Measurements from ENCODE around the gene AADACL4. TPM values are rescaled to one million over a fixed set of nuclear protein-coding genes. Genes with fewer than 3 reads are reported as not detected.
"Not testable (repeated sequence)": the region's sequence is repeated elsewhere in the genome, so short reads cannot be mapped to it uniquely, and the experiment has no call there.

Gene AADACL4
- polyA plus RNA-seq, 3 donors: 1.2 TPM; not detected in 2

GRCh38 chr1:12644829-12645228 lies 944 bp downstream of the AADACL4 start:
- H3K27ac ChIP-seq (ENCODE audit: low read depth, low read length): no peak overlapping the region
- 85 to 92% (median 89%) methylated on average over 2 of the region's 2 CpGs for WGBS, 3 donors

DNA sequence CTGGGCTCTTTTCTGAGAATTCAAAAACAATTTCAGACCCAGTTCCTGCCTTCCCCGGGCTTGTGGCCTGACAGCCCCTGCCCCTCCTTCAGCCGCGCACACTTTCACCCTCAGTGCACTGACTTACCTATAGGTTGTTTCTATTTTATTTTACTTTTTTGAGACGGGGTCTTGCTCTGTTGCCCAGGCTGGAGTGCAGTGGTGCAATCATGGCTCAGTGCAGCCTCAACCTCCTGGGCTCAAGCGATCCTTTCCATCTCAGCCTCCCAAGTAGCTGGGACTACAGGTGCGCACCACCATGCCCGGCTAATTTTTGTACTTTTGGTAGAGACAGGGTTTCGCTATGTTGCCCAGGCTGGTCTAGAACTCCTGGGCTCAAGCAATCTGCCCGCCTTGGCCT lies 1.5 kb downstream of the AADACL4 start:
- H3K27ac ChIP-seq (ENCODE audit: low read depth, low read length): not testable (repeated sequence)
- WGBS, 3 donors: 92 to 96% (median 93%) methylated on average over 9 of the region's 9 CpGs

- no peak overlapping the region for H3K27ac ChIP-seq (ENCODE audit: low read depth, low read length)
- WGBS, 3 donors: 85 to 90% (median 86%) methylated on average over 7 of the region's 7 CpGs
Measured at GRCh38 chr1:12648741-12649140, 4.9 kb downstream of the AADACL4 start.

GRCh38 chr1:12649971-12650421 lies 6.1 kb downstream of the AADACL4 start:
- no peak overlapping the region for H3K27ac ChIP-seq (ENCODE audit: low read depth, low read length)
- 44 to 57% (median 48%) methylated on average over 5 of the region's 5 CpGs for WGBS, 3 donors

GRCh38 chr1:12654004-12654567 lies 10.2 kb downstream of the AADACL4 start:
- H3K27ac ChIP-seq (ENCODE audit: low read depth, low read length): no peak overlapping the region
- 70 to 86% (median 85%) methylated on average over 4 of the region's 4 CpGs for WGBS, 3 donors

DNA sequence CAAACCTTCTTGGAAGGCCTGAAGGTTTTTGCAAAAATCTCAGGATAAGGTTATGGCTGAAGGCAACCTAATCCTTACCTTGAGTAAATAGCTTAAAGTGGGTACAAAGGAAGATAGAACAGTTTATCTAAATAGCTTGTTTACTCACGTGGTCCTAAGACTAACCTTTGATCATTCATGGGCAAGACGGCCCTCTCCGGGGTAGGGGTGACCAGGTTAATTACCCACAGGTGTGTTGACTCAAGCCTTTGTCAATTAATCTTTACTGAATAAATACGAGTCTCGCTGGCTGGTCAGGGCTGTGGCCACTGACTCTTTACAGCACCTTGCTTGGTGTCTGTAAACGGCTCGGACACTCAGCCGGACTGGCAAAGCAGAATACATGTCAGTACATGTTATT lies 10.8 kb downstream of the AADACL4 start:
- 44 to 91% (median 83%) methylated on average over 8 of the region's 8 CpGs for WGBS, 3 donors
- no peak overlapping the region for H3K27ac ChIP-seq (ENCODE audit: low read depth, low read length)

GRCh38 chr1:12656575-12656974 lies 12.7 kb downstream of the AADACL4 start:
- H3K27ac ChIP-seq (ENCODE audit: low read depth, low read length): no peak overlapping the region
- WGBS, 3 donors: 89 to 96% (median 90%) methylated on average over 4 of the region's 4 CpGs

GRCh38 chr1:12657060-12657884 lies 13.4 kb downstream of the AADACL4 start:
- H3K27ac ChIP-seq (ENCODE audit: low read depth, low read length): no peak overlapping the region
- WGBS, 3 donors: 92 to 94% (median 92%) methylated on average over 13 of the region's 13 CpGs

DNA sequence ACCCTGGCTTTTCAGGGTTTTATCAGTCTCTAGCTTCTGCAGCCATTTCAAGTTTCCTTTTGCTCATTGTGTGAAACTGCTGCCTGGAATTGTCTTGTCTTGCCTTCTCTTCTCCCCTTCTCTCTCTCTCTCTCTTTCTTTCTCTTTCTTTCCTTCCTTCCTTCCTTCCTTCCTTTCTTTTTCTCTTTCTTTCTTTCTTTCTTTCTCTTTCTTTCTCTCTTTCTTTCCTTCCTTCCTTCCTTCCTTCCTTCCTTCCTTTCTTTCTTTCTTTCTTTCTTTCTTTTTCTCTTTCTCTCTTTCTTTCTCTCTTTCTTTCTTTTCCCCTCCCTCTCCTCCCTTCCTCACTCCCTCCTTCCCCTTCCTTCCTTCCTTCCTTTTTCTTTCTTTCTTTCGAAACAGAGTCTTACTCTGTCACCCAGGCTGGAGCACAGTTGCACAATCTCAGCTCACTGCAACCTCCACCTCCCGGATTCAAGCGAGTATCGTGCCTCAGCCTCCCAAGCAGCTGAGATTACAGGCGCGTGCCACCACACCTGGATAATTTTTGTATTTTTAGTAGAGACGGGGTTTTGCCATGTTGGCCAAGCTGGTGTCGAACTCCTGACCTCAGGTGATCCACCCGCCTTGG lies 14.1 kb downstream of the AADACL4 start:
- WGBS, 3 donors: 72 to 87% (median 77%) methylated on average over 9 of the region's 9 CpGs
- not testable (repeated sequence) for H3K27ac ChIP-seq (ENCODE audit: low read depth, low read length)

DNA sequence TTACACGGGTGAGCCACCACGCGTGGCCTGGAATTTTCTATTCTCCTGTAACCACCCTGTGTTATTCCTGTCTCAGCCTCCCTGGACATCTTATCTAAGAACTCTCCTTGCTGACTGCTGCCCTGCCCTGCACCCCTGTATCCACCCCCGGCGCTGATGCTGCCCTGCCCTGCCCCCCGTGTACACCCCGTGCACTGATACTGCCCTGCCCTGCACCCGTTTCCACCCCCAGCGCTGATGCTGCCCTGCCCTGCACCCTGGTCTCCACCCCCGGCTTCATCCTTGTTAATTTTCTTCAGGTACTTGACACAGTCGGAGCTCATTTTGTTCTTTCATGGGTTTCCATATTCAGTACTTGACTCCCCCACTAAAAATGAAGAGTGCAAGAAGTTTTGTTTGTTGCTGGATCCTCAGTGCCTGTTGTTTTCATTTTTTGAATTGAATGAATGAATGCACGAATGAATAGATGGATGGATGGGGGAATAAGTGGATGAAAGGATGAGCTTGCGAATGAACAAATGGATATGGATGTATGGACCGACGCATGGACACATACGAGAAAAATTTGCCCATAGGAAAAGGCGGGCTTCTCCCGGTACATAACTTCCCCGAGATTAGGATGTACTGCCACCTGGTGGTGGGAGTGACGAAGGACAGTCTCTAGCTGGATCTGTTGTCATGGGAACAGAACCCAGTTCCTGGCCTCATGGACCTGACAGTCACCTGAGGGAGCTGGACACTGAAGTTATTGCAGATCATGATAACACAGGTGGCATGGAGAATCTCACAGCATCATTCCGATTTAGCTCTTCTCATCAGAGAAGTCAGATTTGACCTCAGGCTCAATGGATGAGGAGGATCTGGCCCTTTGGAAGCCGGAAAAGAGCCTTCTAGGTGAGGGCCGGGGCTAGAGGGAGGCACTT lies 14.9 kb downstream of the AADACL4 start:
- WGBS, 3 donors: 41 to 44% (median 42%) methylated on average over 23 of the region's 23 CpGs
- H3K27ac ChIP-seq (ENCODE audit: low read depth, low read length): no peak overlapping the region

GRCh38 chr1:12661606-12662219 lies 17.8 kb downstream of the AADACL4 start:
- no peak overlapping the region for H3K27ac ChIP-seq (ENCODE audit: low read depth, low read length)
- WGBS, 3 donors: 83 to 86% (median 86%) methylated on average over 6 of the region's 6 CpGs

DNA sequence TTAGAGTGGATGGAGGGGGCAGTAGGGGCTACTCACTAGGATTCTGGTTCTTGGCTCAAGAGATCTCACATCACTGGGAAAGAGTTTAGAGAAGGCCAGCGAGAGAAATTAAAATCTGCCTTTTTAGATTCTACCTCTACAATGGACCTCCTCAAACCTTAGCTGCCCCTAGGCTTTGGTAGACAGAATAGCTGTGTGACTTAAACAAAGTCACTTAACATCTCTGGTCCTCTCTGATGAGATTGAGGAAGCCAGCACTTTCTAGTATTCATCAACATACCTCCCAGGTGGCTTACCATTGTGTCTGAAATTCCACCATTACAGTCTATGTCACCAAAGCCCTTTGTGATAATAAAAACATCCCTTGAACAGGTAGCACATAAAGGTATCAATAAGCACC lies 18.7 kb downstream of the AADACL4 start:
- 89 to 100% (median 100%) methylated on average over 1 of the region's 1 CpG for WGBS, 3 donors
- H3K27ac ChIP-seq (ENCODE audit: low read depth, low read length): no peak overlapping the region

DNA sequence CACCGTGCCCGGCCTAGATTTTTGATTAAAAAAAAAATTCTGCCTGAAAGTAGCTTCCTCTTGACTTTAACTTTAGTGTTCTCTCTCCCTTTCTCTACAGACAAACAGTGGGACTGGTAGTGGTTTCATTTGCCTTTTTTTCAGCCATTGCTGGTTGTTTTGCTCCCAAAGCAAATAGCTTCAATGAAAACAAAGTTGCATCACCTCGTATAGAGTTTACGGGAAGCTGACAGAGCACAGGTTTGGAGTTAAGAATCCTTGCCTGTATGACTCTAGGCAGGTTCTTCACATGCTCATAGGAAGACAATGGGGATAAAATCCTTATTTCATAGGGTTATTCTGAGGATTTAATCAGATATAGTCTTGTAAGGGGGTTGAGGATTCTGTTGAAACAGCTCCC lies 21.6 kb downstream of the AADACL4 start:
- 67 to 86% (median 76%) methylated on average over 4 of the region's 4 CpGs for WGBS, 3 donors

GRCh38 chr1:12666141-12666735 lies 22.4 kb downstream of the AADACL4 start:
- WGBS, 3 donors: 82 to 87% (median 86%) methylated on average over 15 of the region's 15 CpGs
- no peak overlapping the region for H3K27ac ChIP-seq (ENCODE audit: low read depth, low read length)

More for the DNA sequence above, 21.6 kb downstream of the AADACL4 start:
- H3K27ac ChIP-seq (ENCODE audit: low read depth, low read length): no peak overlapping the region

DNA sequence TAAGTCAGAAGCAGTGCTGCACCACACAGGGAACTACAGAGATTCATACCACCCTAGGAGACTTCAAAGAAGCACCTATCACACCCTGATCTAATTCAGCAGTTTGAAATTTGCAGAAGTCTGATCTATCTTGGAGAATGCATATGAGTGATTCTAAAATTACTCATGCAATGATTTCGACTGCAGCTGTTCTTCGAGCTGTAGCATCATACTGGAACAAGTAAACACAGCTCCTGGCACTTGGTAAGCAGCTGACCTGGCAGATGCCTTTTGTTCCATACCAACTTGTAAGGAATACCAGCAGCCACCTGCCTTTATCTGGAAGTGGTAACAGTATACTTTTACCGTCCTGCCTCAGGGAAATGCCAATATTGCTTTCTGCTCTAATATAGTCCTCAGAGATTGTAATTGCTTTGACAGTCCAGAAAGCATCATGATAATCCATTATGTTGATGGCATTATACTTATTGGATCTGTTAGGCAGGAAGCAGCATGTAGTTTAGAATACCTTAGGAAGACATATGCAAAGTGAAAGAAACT lies 25.7 kb downstream of the AADACL4 start:
- WGBS, 3 donors: 60 to 86% (median 78%) methylated on average over 3 of the region's 3 CpGs
- H3K27ac ChIP-seq (ENCODE audit: low read depth, low read length): no peak overlapping the region

DNA sequence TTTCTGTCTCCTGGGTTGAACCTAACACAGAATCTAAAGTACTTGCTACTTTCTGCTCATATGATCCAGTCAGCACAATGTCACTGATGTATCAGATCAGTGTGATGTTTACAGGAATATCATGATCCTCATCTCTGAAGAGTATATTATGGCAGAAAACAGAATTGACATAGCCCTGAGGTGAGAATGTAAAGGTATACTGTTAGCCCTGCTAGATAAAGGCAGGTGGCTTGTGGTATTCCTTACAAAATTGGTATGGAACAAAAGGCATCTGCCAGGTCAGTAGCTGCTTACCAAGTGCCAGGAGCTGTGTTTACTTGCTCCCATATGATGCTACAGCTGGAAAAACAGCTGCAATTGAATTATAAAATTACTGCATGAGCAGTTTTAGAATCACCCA lies 30.5 kb downstream of the AADACL4 start:
- no peak overlapping the region for H3K27ac ChIP-seq (ENCODE audit: low read depth, low read length)

- H3K27ac ChIP-seq (ENCODE audit: low read depth, low read length): not testable (repeated sequence)
- WGBS, 3 donors: 82 to 91% (median 87%) methylated on average over 4 of the region's 4 CpGs
Measured at GRCh38 chr1:12676122-12676521, 32.2 kb downstream of the AADACL4 start.

DNA sequence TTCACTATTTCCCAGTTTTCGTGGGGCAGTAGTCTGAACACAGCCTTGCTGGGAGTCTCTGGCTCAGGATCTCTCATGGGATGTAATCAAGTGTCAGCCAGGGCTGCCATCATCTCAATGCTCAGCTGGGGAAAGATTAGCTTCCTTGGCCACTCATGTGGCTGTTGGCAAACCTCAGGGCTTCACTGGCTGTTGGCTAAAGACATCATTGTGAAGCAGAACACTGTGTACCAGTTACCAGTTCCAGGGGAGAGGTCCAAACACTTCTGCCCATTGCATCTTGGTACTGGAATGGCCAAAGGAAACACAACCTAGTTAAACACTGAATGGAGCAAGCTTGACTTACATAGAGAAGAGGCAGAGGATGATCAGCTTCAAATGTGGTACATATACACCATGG lies 33.7 kb downstream of the AADACL4 start:
- H3K27ac ChIP-seq (ENCODE audit: low read depth, low read length): no peak overlapping the region
- WGBS, 3 donors: 64 to 74% (median 67%) methylated on average over 1 of the region's 1 CpG
